ENCODE measurements around the gene PTPRT. TPM values are rescaled to one million over a fixed set of nuclear protein-coding genes. Genes with fewer than 3 reads are reported as not detected.

The PTPRT gene
- total RNA-seq, 1 donor from 2014 or later: not detected

DNA sequence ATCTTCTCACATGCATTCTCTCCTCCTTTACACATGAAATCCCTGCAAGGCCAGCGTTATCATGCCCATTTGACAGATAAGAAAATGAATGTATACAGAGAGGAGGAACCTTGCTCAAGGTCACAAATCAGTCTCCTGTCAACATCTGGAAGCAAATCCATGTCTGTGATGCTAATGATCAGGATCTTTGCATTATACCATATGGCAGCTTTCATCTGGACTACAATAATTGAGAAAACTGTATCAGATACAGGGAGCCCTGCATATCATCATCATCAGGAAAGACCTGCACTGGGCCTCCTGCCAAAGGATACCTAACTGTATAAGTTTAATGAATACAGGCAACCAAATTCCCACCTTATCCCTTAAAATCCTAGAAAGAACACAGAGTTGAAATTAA is 213.7 kb downstream of the PTPRT start:
- no peaks in the 10 kb centered on the region for H3K9me3 Mint-ChIP-seq (ENCODE audit: low read depth)
- TF ChIP-seq, protein P1, sequence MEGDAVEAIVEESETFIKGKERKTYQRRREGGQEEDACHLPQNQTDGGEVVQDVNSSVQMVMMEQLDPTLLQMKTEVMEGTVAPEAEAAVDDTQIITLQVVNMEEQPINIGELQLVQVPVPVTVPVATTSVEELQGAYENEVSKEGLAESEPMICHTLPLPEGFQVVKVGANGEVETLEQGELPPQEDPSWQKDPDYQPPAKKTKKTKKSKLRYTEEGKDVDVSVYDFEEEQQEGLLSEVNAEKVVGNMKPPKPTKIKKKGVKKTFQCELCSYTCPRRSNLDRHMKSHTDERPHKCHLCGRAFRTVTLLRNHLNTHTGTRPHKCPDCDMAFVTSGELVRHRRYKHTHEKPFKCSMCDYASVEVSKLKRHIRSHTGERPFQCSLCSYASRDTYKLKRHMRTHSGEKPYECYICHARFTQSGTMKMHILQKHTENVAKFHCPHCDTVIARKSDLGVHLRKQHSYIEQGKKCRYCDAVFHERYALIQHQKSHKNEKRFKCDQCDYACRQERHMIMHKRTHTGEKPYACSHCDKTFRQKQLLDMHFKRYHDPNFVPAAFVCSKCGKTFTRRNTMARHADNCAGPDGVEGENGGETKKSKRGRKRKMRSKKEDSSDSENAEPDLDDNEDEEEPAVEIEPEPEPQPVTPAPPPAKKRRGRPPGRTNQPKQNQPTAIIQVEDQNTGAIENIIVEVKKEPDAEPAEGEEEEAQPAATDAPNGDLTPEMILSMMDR (IDR thresholded peaks at IDR 0.05): no peak
- H3K4me1 Mint-ChIP-seq (ENCODE audit: low read depth): no peaks in the 10 kb centered on the region
- no peaks in the 10 kb centered on the region for H3K36me3 Mint-ChIP-seq (ENCODE audit: low read depth)
- H3K27me3 Mint-ChIP-seq (ENCODE audit: low read depth): no peaks in the 10 kb centered on the region
- no peak overlapping the region for H3K27ac Mint-ChIP-seq (ENCODE audit: unreplicated experiment)
- H3K4me3 Mint-ChIP-seq (ENCODE audit: unreplicated experiment): no peak overlapping the region
- no peak for DNase-seq (ENCODE audit: low spot score)

DNA sequence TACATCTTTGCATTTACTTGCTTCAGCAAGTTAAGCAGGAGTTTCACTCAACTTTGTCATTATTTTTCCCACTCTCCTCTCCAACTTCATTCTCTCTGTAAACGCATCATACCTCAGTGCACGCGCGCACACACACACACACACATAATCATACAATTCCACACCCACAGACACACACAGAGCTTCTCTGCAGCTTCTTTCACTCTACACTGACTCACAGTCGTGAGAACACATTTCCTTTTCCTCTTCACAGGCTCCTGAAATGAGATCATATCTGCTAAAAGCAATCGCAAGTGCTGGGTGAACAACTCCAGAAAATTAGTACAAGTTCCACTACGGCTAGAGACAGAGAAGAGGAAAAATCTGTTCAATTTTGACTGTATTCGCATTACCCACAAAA is 215.4 kb downstream of the PTPRT start:
- no peaks in the 10 kb centered on the region for H3K9me3 Mint-ChIP-seq (ENCODE audit: low read depth)
- H3K4me3 Mint-ChIP-seq (ENCODE audit: unreplicated experiment): no peak overlapping the region
- H3K27me3 Mint-ChIP-seq (ENCODE audit: low read depth): no peaks in the 10 kb centered on the region
- DNase-seq (ENCODE audit: low spot score): no peak
- H3K4me1 Mint-ChIP-seq (ENCODE audit: low read depth): no peaks in the 10 kb centered on the region
- TF ChIP-seq, protein P1 (IDR thresholded peaks at IDR 0.05): no peak
- H3K27ac Mint-ChIP-seq (ENCODE audit: unreplicated experiment): no peak overlapping the region
- H3K36me3 Mint-ChIP-seq (ENCODE audit: low read depth): no peaks in the 10 kb centered on the region

DNA sequence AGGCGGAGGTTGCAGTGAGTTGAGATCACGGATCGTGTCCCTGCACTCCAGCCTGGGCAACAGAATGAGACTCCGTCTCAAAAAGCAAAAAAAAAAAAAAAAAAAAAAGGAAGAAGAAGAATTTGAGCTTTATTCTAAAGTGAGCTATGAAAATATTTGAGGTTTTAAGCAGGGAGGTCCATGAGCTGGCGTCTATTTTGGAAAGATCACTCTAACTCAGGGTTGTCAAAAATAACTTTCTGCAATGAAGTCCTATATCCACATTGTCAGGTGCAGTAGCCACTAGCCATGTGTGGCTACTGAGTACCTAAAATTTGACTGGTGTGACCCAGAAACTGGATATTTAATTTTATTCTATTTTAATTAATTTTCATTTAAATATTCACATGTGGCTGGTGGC is 217.1 kb downstream of the PTPRT start:
- Mint-ChIP-seq H3K4me3 (ENCODE audit: unreplicated experiment) (no peak overlapping the region), H3K36me3 (ENCODE audit: low read depth) (no peaks in the 10 kb centered on the region), H3K9me3 (ENCODE audit: low read depth) (peaks cover 11% of the 10 kb centered on the region)

DNA sequence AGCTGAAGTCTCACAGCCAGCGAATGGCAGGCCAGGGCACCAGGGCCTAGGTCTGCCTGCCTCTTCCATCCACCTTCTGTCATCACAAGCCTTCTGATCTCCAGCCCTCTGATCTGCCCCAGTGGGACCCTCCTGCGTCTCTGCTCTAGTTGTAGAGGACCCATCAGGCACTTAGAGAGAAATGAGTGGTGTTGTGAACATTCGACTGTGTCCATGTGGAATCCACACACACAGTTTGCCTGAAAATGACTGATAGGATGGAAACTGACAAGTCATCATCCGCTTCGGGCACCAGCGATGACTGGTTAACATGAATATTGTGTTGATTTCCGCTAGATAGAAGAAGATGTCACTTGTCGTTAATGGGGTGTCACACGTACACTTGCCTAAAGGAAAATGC is 221.0 kb downstream of the PTPRT start:
- TF ChIP-seq, protein P1 (IDR thresholded peaks at IDR 0.05): no peak
- H3K4me3 Mint-ChIP-seq (ENCODE audit: unreplicated experiment): no peak overlapping the region
- H3K36me3 Mint-ChIP-seq (ENCODE audit: low read depth): no peaks in the 10 kb centered on the region
- H3K4me1 Mint-ChIP-seq (ENCODE audit: low read depth): no peaks in the 10 kb centered on the region
- H3K27ac Mint-ChIP-seq (ENCODE audit: unreplicated experiment): no peak overlapping the region
- DNase-seq (ENCODE audit: low spot score): no peak
- H3K9me3 Mint-ChIP-seq (ENCODE audit: low read depth): peaks cover 16% of the 10 kb centered on the region
- H3K27me3 Mint-ChIP-seq (ENCODE audit: low read depth): no peaks in the 10 kb centered on the region

More for the DNA sequence above, 217.1 kb downstream of the PTPRT start:
- TF ChIP-seq, protein P1 (IDR thresholded peaks at IDR 0.05): no peak
- Mint-ChIP-seq H3K4me1 (ENCODE audit: low read depth) (no peaks in the 10 kb centered on the region), H3K27me3 (ENCODE audit: low read depth) (no peaks in the 10 kb centered on the region), H3K27ac (ENCODE audit: unreplicated experiment) (no peak overlapping the region)
- DNase-seq (ENCODE audit: low spot score): no peak

DNA sequence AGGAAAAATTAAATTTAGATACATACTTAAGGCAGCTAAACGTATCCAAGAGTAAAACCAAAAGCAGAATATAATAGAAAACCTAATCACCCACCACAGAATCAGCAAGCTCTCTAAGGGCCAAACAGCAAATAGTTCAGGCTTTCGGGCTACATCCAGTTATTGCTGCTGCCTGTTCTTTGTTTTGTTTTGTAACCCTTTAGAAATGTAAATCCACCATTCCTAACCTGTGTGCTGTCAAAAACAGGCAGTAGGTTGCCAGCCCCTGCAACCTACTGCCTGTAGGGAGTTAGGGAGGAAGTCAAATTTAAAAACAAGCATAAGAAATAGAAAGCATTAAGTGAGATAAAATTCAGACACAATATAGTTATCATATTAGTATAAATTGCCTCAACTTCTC is 225.9 kb downstream of the PTPRT start:
- no peaks in the 10 kb centered on the region for H3K36me3 Mint-ChIP-seq (ENCODE audit: low read depth)
- TF ChIP-seq, protein P1 (IDR thresholded peaks at IDR 0.05): no peak
- H3K4me3 Mint-ChIP-seq (ENCODE audit: unreplicated experiment): no peak overlapping the region
- peaks cover 17% of the 10 kb centered on the region for H3K9me3 Mint-ChIP-seq (ENCODE audit: low read depth)
- DNase-seq (ENCODE audit: low spot score): no peak
- no peak overlapping the region for H3K27ac Mint-ChIP-seq (ENCODE audit: unreplicated experiment)
- no peaks in the 10 kb centered on the region for H3K4me1 Mint-ChIP-seq (ENCODE audit: low read depth)
- no peaks in the 10 kb centered on the region for H3K27me3 Mint-ChIP-seq (ENCODE audit: low read depth)

Measured in chondrocyte (in vitro differentiated cells).